A549 (cell line): ENCODE results near the gene TEX11. TPM values are rescaled to one million over a fixed set of nuclear protein-coding genes. Genes with fewer than 3 reads are reported as not detected.
A peak's percentile ranks its signal among the peaks of the same experiment; 100 is the strongest.

Source experiments
- ATAC-seq, 2 experiments: fragments of 200-7000 bp in 1 of 2; fragments of >200 bp in 1 of 2; cut with Nextera tagmentation in 1 of 2; cut with Tn5 transposase in 1 of 2; 3 replicates each; pipeline versions ENCODE4 v1.8.0 to v1.9.1; 2018 to 2020; ENCODE audit warnings: mild to moderate bottlenecking in 1 of 2, moderate library complexity in 1 of 2
- CTCF ChIA-PET: fragments of 300-600 bp; sonication (Branson Sonifier 250); formaldehyde crosslinking; extraction: SDS; loops from one replicate; lab custom pipeline; 2021; ENCODE audit warnings: antibody characterized with exemption, inconsistent platforms; lab: Yijun Ruan, JAX
- POLR2A ChIA-PET: fragments of 350-600 bp; formaldehyde crosslinking; extraction: SDS; loops from one replicate; lab custom pipeline; 2021; ENCODE audit warnings: antibody characterized with exemption, inconsistent platforms; lab: Yijun Ruan, JAX
- DNase-seq, 2 experiments: peaks; one replicate each; pipeline versions ENCODE4 v3.0.0 to v3.0.0-alpha.2; 2011 to 2016; ENCODE audit warnings: low read depth in 1 of 2, low spot score in 1 of 2
- FAIRE-seq: peaks from 2 replicates; lab custom pipeline; 2011; peaks lifted over from hg19 to GRCh38; lab: Jason Lieb, UNC
- H3K27ac ChIP-seq, 2 experiments: fragments of >200 bp; sonication (Bioruptor Twin); formaldehyde crosslinking; 3 replicates each; pipeline ENCODE4 v1.5.1; 2016 to 2017
- H3K4me1 ChIP-seq: fragments of >200 bp; sonication (Bioruptor Twin); formaldehyde crosslinking; 3 replicates; pipeline ENCODE4 v1.6.1; 2016
- H3K4me2 ChIP-seq: fragments of >200 bp; sonication (Bioruptor Twin); formaldehyde crosslinking; 3 replicates; pipeline ENCODE4 v1.6.1; 2016
- H3K4me3 ChIP-seq: fragments of >200 bp; sonication (Bioruptor Twin); formaldehyde crosslinking; 3 replicates; pipeline ENCODE4 v1.5.1; 2016
- H3K9me3 ChIP-seq: fragments of >200 bp; sonication (Bioruptor Twin); formaldehyde crosslinking; 3 replicates; pipeline ENCODE4 v1.6.1; 2016
- CBX2 ChIP-seq: fragments of 200-600 bp; sonication (generic); IDR thresholded peaks from 2 replicates; pipeline ENCODE4 v1.6.1; 2016; ENCODE audit warnings: low read depth, mild to moderate bottlenecking, borderline replicate concordance
- CEBPB ChIP-seq, 2 experiments: fragments of >200 bp in 1 of 2; sonication (Bioruptor Twin) in 1 of 2; formaldehyde crosslinking in 1 of 2; IDR thresholded peaks; 2 replicates each; pipeline ENCODE4 v1.6.1; 2012 to 2016
- CTCF ChIP-seq: fragments of >200 bp; sonication (Bioruptor Twin); formaldehyde crosslinking; IDR thresholded peaks from 3 replicates; pipeline ENCODE4 v1.5.1; 2016
- EHMT2 ChIP-seq: fragments of 200-600 bp; sonication (generic); IDR thresholded peaks from 2 replicates; pipeline ENCODE4 v1.6.1; 2016; ENCODE audit warnings: antibody characterized with exemption, low read depth, mild to moderate bottlenecking, moderate library complexity
- EP300 ChIP-seq, 2 experiments: fragments of >200 bp; sonication (Bioruptor Twin); formaldehyde crosslinking; IDR thresholded peaks; 2 replicates in 1 of 2; 3 replicates in 1 of 2; pipeline ENCODE4 v1.6.1; 2016 to 2017
- ESRRA ChIP-seq: fragments of 150-350 bp; IDR thresholded peaks from 2 replicates; pipeline ENCODE4 v1.6.1; 2014; ENCODE audit warnings: mild to moderate bottlenecking, low read length, borderline replicate concordance
- HOXA7 ChIP-seq: fragments of 250-450 bp; sonication (Bioruptor Pico); IDR thresholded peaks from 2 replicates; pipeline ENCODE4 v1.5.0; 2020; ENCODE audit warnings: mild to moderate bottlenecking, moderate library complexity
- JUN ChIP-seq, 2 experiments: fragments of >200 bp; sonication (Bioruptor Twin); formaldehyde crosslinking; IDR thresholded peaks; 2 replicates in 1 of 2; 3 replicates in 1 of 2; pipeline ENCODE4 v1.6.1; 2016 to 2017
- JUNB ChIP-seq: fragments of >200 bp; sonication (Bioruptor Twin); formaldehyde crosslinking; IDR thresholded peaks from 2 replicates; pipeline ENCODE4 v1.6.1; 2016
- NFE2L2 ChIP-seq: fragments of 150-350 bp; conservative IDR thresholded peaks from 2 replicates; pipeline ENCODE4 v1.6.1; 2014; ENCODE audit warnings: low read length
- NR3C1 ChIP-seq: fragments of >200 bp; sonication (Bioruptor Twin); formaldehyde crosslinking; IDR thresholded peaks from 3 replicates; pipeline ENCODE4 v1.6.1; 2017
- PBX3 ChIP-seq: IDR thresholded peaks from 2 replicates; pipeline ENCODE4 v1.6.1; 2012
- POLR2A ChIP-seq: IDR thresholded peaks from 2 replicates; pipeline ENCODE4 v1.6.1; 2012; ENCODE audit warnings: mild to moderate bottlenecking, low read length
- RAD21 ChIP-seq, 2 experiments: fragments of >200 bp in 1 of 2; sonication (Bioruptor Twin) in 1 of 2; formaldehyde crosslinking in 1 of 2; IDR thresholded peaks in 1 of 2; conservative IDR thresholded peaks in 1 of 2; 2 replicates in 1 of 2; 3 replicates in 1 of 2; pipeline ENCODE4 v1.6.1; 2012 to 2018; ENCODE audit warnings: inconsistent platforms in 1 of 2
- RCOR1 ChIP-seq: fragments of 150-350 bp; IDR thresholded peaks from 2 replicates; pipeline ENCODE4 v1.6.1; 2014; ENCODE audit warnings: antibody characterized with exemption, low read length, low read depth
- SMC3 ChIP-seq: fragments of >200 bp; sonication (Bioruptor Twin); formaldehyde crosslinking; IDR thresholded peaks from 3 replicates; pipeline ENCODE4 v1.6.1; 2018; ENCODE audit warnings: inconsistent platforms
- TFCP2L1 ChIP-seq: fragments of 250-450 bp; sonication (Bioruptor Pico); IDR thresholded peaks from 2 replicates; pipeline ENCODE4 v1.5.0; 2021; ENCODE audit warnings: mild to moderate bottlenecking
- WGBS: methylation state at CpG from one replicate; pipeline ENCODE4 v1.1.6; 2017; ENCODE audit errors: missing lambda C conversion rate; 5-methylcytosine and 5-hydroxymethylcytosine counted together
- polyA plus RNA-seq, 4 experiments: library from polyadenylated mRNA; depleted of rRNA in 3 of 4; stranded (reverse); fragments of >200 nt; fragmentation: RNase III in 1 of 4; extraction: RNeasy Plus Mini Kit Qiagen cat#74134 plus additional on column Dnase treatment in 1 of 4; gene quantifications; 2 replicates in 3 of 4; 3 replicates in 1 of 4; pipeline ENCODE4 v1.2.3, GENCODE V29; 2011 to 2017
- TF ChIP-seq, protein P1 (sequence below): fragments of >200 bp; sonication (Bioruptor Twin); formaldehyde crosslinking; IDR thresholded peaks from 2 replicates; pipeline ENCODE4 v1.6.1; 2016
- TF ChIP-seq, protein P2 (sequence below): fragments of 450-650 bp; IDR thresholded peaks from 2 replicates; pipeline ENCODE4 v1.6.1; 2014; ENCODE audit warnings: antibody characterized with exemption

TEX11 gene
- polyA plus RNA-seq, 2 of the 4 experiments (the other 2 are of a cell fraction) = not detected

GRCh38 chrX:70554081-70554480 lies 354.4 kb downstream of the TEX11 start:
- FAIRE-seq = peak; percentile 96

DNA sequence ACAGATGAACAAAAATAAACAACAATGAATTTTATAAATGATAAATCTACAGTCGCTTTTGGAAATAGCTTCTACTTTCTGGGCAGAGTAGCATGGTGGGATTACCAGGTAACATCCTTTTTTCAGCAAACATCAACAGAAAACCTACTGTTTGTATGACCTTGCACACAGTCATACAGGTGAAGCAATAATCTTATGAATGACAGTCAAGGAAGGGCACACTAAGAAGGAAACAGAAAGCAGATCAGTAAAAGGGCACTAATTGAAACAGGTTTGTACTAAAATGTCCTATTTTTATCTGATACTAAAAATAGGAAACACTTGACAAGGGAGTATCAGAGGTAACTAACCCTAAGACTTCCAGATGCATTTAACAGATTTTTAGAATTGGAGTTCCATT lies 355.0 kb downstream of the TEX11 start:
- ChIA-PET CTCF (interaction anchor here (0.9 to 3.8 kb wide), 9 partner anchors 8 to 134 kb away, joined by 3 to 31 read pairs (median 4); partner anchors contain the start of genes DLG3 and GDPD2), POLR2A (interaction anchor here (0.8 kb wide), 1 partner anchor 101 kb away, joined by 4 read pairs; no protein-coding TSS in a partner anchor)
- DNase-seq = no peak
- WGBS = 65% methylated on average over 1 of the region's 1 CpG
- FAIRE-seq = peak; percentile 59
- ATAC-seq = no peak
- TF ChIP-seq EP300 (IDR thresholded peaks at IDR 0.05) (no peak), EHMT2 (no peak), PBX3 (no peak), JUN (IDR thresholded peaks at IDR 0.05) (no peak), CBX2 (no peak), CTCF (no peak), POLR2A (no peak), NFE2L2 (no peak), TFCP2L1 (CRISPR knock-in tag) (no peak), HOXA7 (CRISPR knock-in tag) (no peak)
- TF ChIP-seq, protein P1, sequence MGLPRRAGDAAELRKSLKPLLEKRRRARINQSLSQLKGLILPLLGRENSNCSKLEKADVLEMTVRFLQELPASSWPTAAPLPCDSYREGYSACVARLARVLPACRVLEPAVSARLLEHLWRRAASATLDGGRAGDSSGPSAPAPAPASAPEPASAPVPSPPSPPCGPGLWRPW = no peak
- TF ChIP-seq, protein P2, sequence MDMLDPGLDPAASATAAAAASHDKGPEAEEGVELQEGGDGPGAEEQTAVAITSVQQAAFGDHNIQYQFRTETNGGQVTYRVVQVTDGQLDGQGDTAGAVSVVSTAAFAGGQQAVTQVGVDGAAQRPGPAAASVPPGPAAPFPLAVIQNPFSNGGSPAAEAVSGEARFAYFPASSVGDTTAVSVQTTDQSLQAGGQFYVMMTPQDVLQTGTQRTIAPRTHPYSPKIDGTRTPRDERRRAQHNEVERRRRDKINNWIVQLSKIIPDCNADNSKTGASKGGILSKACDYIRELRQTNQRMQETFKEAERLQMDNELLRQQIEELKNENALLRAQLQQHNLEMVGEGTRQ = no peak
- peaks cover 8% of the 10 kb centered on the region; the same call in 2 of the 3 replicates for H3K4me1 ChIP-seq
- no peaks in the 10 kb centered on the region for H3K9me3 ChIP-seq
- H3K4me2 ChIP-seq = peak overlapping the region; percentile 34; the same call in 1 of the 3 replicates
- no peak overlapping the region for H3K4me3 ChIP-seq
- peak overlapping the region; percentile 67 to 74; a peak in 4 of 6 replicates for H3K27ac ChIP-seq

More at GRCh38 chrX:70554081-70554480, 354.4 kb downstream of the TEX11 start:
- POLR2A ChIA-PET = interaction anchor here (0.8 kb wide), 1 partner anchor 102 kb away, joined by 4 read pairs; no protein-coding TSS in a partner anchor
- Histone ChIP-seq H3K4me3 (no peak overlapping the region), H3K4me2 (peak overlapping the region; percentile 34; the same call in 1 of the 3 replicates), H3K9me3 (no peaks in the 10 kb centered on the region), H3K27ac (peak overlapping the region; percentile 67 to 74; a peak in 4 of 6 replicates), H3K4me1 (peaks cover 8% of the 10 kb centered on the region; the same call in 2 of the 3 replicates)
- CTCF ChIA-PET = interaction anchor here (0.9 to 3.8 kb wide), 9 partner anchors 9 to 135 kb away, joined by 3 to 31 read pairs (median 4); partner anchors contain the start of gene DLG3
- 19% methylated on average over 2 of the region's 2 CpGs for WGBS
- no peak for TF ChIP-seq ESRRA
- no peak for TF ChIP-seq JUNB
- peak; percentile 56 to 63; a peak in 2 of 4 replicates for TF ChIP-seq CEBPB (IDR thresholded peaks at IDR 0.05)
- no peak for TF ChIP-seq HOXA7 (CRISPR knock-in tag)
- no peak for TF ChIP-seq NR3C1
- peak; percentile 52 for TF ChIP-seq CTCF
- TF ChIP-seq SMC3 = peak; percentile 78
- TF ChIP-seq RCOR1 = no peak
- peak; percentile 58 to 66 for TF ChIP-seq RAD21 (conservative IDR thresholded peaks at IDR 0.05 in 1 of 2, IDR thresholded peaks at IDR 0.05 in 1 of 2)
- DNase-seq = peak; percentile 8 to 13
- peak; percentile 33 to 43; a peak in 2 of 6 replicates for ATAC-seq
